Ovary (tissue), 9 donors: Measurements from ENCODE around the gene ARF1. TPM values are rescaled to one million over a fixed set of nuclear protein-coding genes. Genes with fewer than 3 reads are reported as not detected.

ENCODE experiments used
- DNase-seq, 5 donors: peaks; one replicate each; pipeline ENCODE4 v3.0.0-alpha.2; 2019 to 2020
- H3K27ac ChIP-seq, 2 donors: fragments of 200-600 bp; one replicate each; pipeline versions ENCODE4 v1.5.1 to v1.8.0; 2019 to 2022
- H3K27me3 ChIP-seq: fragments of 200-600 bp; one replicate; pipeline ENCODE4 v1.8.0; 2022
- H3K36me3 ChIP-seq: fragments of 200-600 bp; sonication (generic); one replicate; pipeline ENCODE4 v1.5.1; 2019
- H3K4me1 ChIP-seq: one replicate; pipeline ENCODE4 v1.8.1; 2013; ENCODE audit warnings: mild to moderate bottlenecking, moderate library complexity; ENCODE audit not compliant: insufficient read depth
- H3K4me3 ChIP-seq: fragments of 200-600 bp; sonication (generic); one replicate; pipeline ENCODE4 v1.5.1; 2017
- H3K9me3 ChIP-seq, 2 donors: fragments of 200-600 bp in 1 of 2; sonication (generic) in 1 of 2; one replicate each; pipeline versions ENCODE4 v1.5.1 to v1.8.1; 2013 to 2019; ENCODE audit warnings: mild to moderate bottlenecking in 1 of 2, moderate library complexity in 1 of 2
- CTCF ChIP-seq, 3 donors: fragments of 450-650 bp in 2 of 3; fragments of 200-600 bp in 1 of 3; IDR thresholded peaks; one replicate each; pipeline versions ENCODE4 v1.5.1 to v1.8.0; 2016 to 2022; ENCODE audit warnings: antibody characterized with exemption in 3 of 3, mild to moderate bottlenecking in 1 of 3
- EP300 ChIP-seq: sonication (generic); formaldehyde crosslinking; IDR thresholded peaks from one replicate; pipeline ENCODE4 v1.6.1; 2017; ENCODE audit warnings: antibody characterized with exemption
- POLR2A ChIP-seq: fragments of 450-650 bp; IDR thresholded peaks from one replicate; pipeline ENCODE4 v1.6.1; 2017; ENCODE audit warnings: antibody characterized with exemption, mild to moderate bottlenecking, moderate library complexity
- WGBS, 3 donors: extraction: QIAGEN DNeasy Blood & Tissue Kit in 1 of 3; methylation state at CpG; one replicate each; pipeline versions ENCODE4 v1.1.5 to v1.1.7; 2013 to 2017; 5-methylcytosine and 5-hydroxymethylcytosine counted together
- intact Hi-C, 4 donors: fragments of 100-400 bp; cut with DNase I; formaldehyde crosslinking; loops; one replicate each; pipeline versions ENCODE4 v1.11.0 to v1.15.1; 2022 to 2023
- polyA plus RNA-seq, 2 donors: library from polyadenylated mRNA; stranded (reverse); fragments of 200-250 nt in 1 of 2; fragments of 350-450 nt in 1 of 2; fragmentation: Illumina TruSeq in 1 of 2; extraction: RNeasy Lipid Tissue Mini Kit (QIAGEN cat#74804) in 1 of 2; gene quantifications; one replicate each; pipeline ENCODE4 v1.2.3, GENCODE V29; 2013 to 2014
- total RNA-seq, 7 donors: library from RNA; depleted of rRNA in 2 of 7; stranded (reverse); fragments of >200 nt in 2 of 7; fragmentation: NEBNext Ultra II Directional in 3 of 7; extraction: Animal tissue kit (Norgen Biotek cat#: 25700) in 3 of 7; gene quantifications; one replicate each; pipeline versions ENCODE4 v1.1.0 to v1.2.4, GENCODE V29; 2016 to 2023
- donor health status: DM: no; HTN: no; CAD: no; lungs with moderate emphysema.
- donor health status: DM: no; HTN: no; CAD: no.
- donor health status: Bipolar disorder and iron deficiency.
- donor health status: DM: yes; HTN: yes; CAD: no.
- donor health status: DM: no; HTN: no; CAD: no.
- donor health status: DM: yes; HTN: yes; CAD: no.

Gene ARF1
- total and polyA plus RNA-seq, 9 donors, result 179 to 345 (median 285) TPM

- Histone ChIP-seq H3K27me3 (no peaks in the 10 kb centered on the region), H3K36me3 (no peaks in the 10 kb centered on the region), H3K27ac (no peak overlapping the region), H3K9me3 (no peaks in the 10 kb centered on the region), H3K4me3 (no peak overlapping the region), H3K4me1 (peaks cover 4% of the 10 kb centered on the region)
- intact Hi-C loops, result no loop called here
- 18 to 34% (median 24%) methylated on average over 17 to 18 of the region's 18 CpGs for WGBS, 3 donors
- peak in 2 of 5 donors; percentile 13 to 41 for DNase-seq
- no peak for TF ChIP-seq POLR2A
- TF ChIP-seq CTCF (IDR thresholded peaks at IDR 0.05), result no peak
- TF ChIP-seq EP300, result no peak
These were observed 7.4 kb upstream of the ARF1 start for GRCh38 chr1:228074954-228075730.

- TF ChIP-seq CTCF (IDR thresholded peaks at IDR 0.05), result no peak
- TF ChIP-seq EP300, result no peak
- TF ChIP-seq POLR2A, result no peak
- DNase-seq, result peak in 3 of 5 donors; percentile 8 to 25 (median 12)
These were observed 6.7 kb upstream of the ARF1 start for GRCh38 chr1:228075801-228076271.

GRCh38 chr1:228076796-228077430 is 5.6 kb upstream of the ARF1 start:
- intact Hi-C loops, result no loop called here
- Histone ChIP-seq H3K9me3 (no peaks in the 10 kb centered on the region), H3K4me1 (peaks cover 9% of the 10 kb centered on the region), H3K27me3 (no peaks in the 10 kb centered on the region), H3K36me3 (no peaks in the 10 kb centered on the region), H3K27ac (no peak overlapping the region), H3K4me3 (no peak overlapping the region)
- TF ChIP-seq CTCF (IDR thresholded peaks at IDR 0.05) (no peak), EP300 (no peak), POLR2A (no peak)
- 55 to 71% (median 58%) methylated on average over 9 of the region's 9 CpGs for WGBS, 3 donors
- DNase-seq, result peak in 3 of 5 donors; percentile 5 to 25 (median 15)

More at GRCh38 chr1:228075801-228076271, 6.7 kb upstream of the ARF1 start:
- H3K36me3 ChIP-seq, result no peaks in the 10 kb centered on the region
- no peaks in the 10 kb centered on the region for H3K9me3 ChIP-seq
- H3K4me3 ChIP-seq, result no peak overlapping the region
- H3K27ac ChIP-seq, result no peak overlapping the region
- H3K27me3 ChIP-seq, result no peaks in the 10 kb centered on the region
- intact Hi-C loops, result no loop called here
- 61 to 76% (median 76%) methylated on average over 9 of the region's 9 CpGs for WGBS, 3 donors
- H3K4me1 ChIP-seq, result peaks cover 4% of the 10 kb centered on the region

- TF ChIP-seq CTCF (IDR thresholded peaks at IDR 0.05) (no peak), EP300 (no peak), POLR2A (no peak)
- intact Hi-C loops, result no loop called here
- H3K4me1 ChIP-seq, result peaks cover 7% of the 10 kb centered on the region
- H3K27me3 ChIP-seq, result no peaks in the 10 kb centered on the region
- H3K27ac ChIP-seq, result no peak overlapping the region
- 58 to 63% (median 60%) methylated on average over 10 of the region's 10 CpGs for WGBS, 3 donors
- H3K9me3 ChIP-seq, result no peaks in the 10 kb centered on the region
- H3K36me3 ChIP-seq, result no peaks in the 10 kb centered on the region
- peak in 4 of 5 donors; percentile 7 to 25 (median 14) for DNase-seq
- H3K4me3 ChIP-seq, result no peak overlapping the region
These were observed 4.8 kb upstream of the ARF1 start for GRCh38 chr1:228077565-228078330.
